HepG2 (cell line): ENCODE results near the gene CHN2. TPM values are rescaled to one million over a fixed set of nuclear protein-coding genes. Genes with fewer than 3 reads are reported as not detected.
A peak's percentile ranks its signal among the peaks of the same experiment; 100 is the strongest.

Experiments
- CAMTA2 ChIP-seq: sonication (generic); formaldehyde crosslinking; IDR thresholded peaks from 2 replicates; pipeline ENCODE4 v1.4.0; 2020; ENCODE audit warnings: mild to moderate bottlenecking, missing genetic modification reagents, borderline replicate concordance
- EP300 ChIP-seq, 3 experiments: sonication (generic) in 1 of 3; formaldehyde crosslinking in 1 of 3; IDR thresholded peaks; 2 replicates each; pipeline versions ENCODE4 v1.5.1 to v1.6.1; 2011 to 2020; ENCODE audit warnings: low read depth in 2 of 3, low read length in 2 of 3, borderline replicate concordance in 1 of 3, improper control_type of control experiment in 1 of 3, mild to moderate bottlenecking in 1 of 3, missing genetic modification reagents in 1 of 3, moderate library complexity in 1 of 3
- ESRRA ChIP-seq: sonication (generic); formaldehyde crosslinking; IDR thresholded peaks from 2 replicates; pipeline ENCODE4 v1.5.1; 2020; ENCODE audit warnings: mild to moderate bottlenecking, low read depth, missing genetic modification reagents
- HES4 ChIP-seq: sonication (generic); formaldehyde crosslinking; IDR thresholded peaks from 2 replicates; pipeline ENCODE4 v1.9.0; 2021; ENCODE audit warnings: mild to moderate bottlenecking, missing genetic modification reagents, borderline replicate concordance
- KDM5B ChIP-seq: sonication (generic); formaldehyde crosslinking; IDR thresholded peaks from 2 replicates; pipeline ENCODE4 v1.4.0; 2020; ENCODE audit warnings: missing genetic modification reagents, mild to moderate bottlenecking, borderline replicate concordance
- KLF16 ChIP-seq, 2 experiments: sonication (generic) in 1 of 2; formaldehyde crosslinking in 1 of 2; IDR thresholded peaks; 2 replicates each; pipeline versions ENCODE4 v1.6.1 to v1.8.0; 2016 to 2023; ENCODE audit warnings: missing genetic modification reagents in 2 of 2, missing compliant biosample characterization in 1 of 2
- LCORL ChIP-seq, 2 experiments: fragments of 450-650 bp in 1 of 2; sonication (generic) in 1 of 2; formaldehyde crosslinking in 1 of 2; IDR thresholded peaks; 2 replicates each; pipeline versions ENCODE4 v1.5.0 to v1.6.1; 2017 to 2020; ENCODE audit warnings: antibody characterized with exemption in 1 of 2, missing genetic modification reagents in 1 of 2
- MTF1 ChIP-seq: sonication (generic); formaldehyde crosslinking; IDR thresholded peaks from 2 replicates; pipeline ENCODE4 v1.5.0; 2020; ENCODE audit warnings: missing genetic modification reagents
- MXI1 ChIP-seq: IDR thresholded peaks from 3 replicates; pipeline ENCODE4 v1.6.1; 2012; ENCODE audit warnings: low read depth, low read length, inconsistent platforms, borderline replicate concordance
- NBN ChIP-seq: fragments of 450-650 bp; conservative IDR thresholded peaks from 2 replicates; pipeline ENCODE4 v1.6.1; 2017
- NR3C1 ChIP-seq: sonication (generic); formaldehyde crosslinking; IDR thresholded peaks from 2 replicates; pipeline ENCODE4 v1.4.0; 2020; ENCODE audit warnings: missing genetic modification reagents
- RFX1 ChIP-seq: fragments of 450-650 bp; IDR thresholded peaks from 2 replicates; pipeline ENCODE4 v1.6.1; 2017
- XBP1 ChIP-seq: sonication (generic); formaldehyde crosslinking; IDR thresholded peaks from 2 replicates; pipeline ENCODE4 v1.5.0; 2020; ENCODE audit warnings: missing genetic modification reagents
- ZIK1 ChIP-seq: sonication (generic); formaldehyde crosslinking; IDR thresholded peaks from 2 replicates; pipeline ENCODE4 v1.5.0; 2020; ENCODE audit warnings: mild to moderate bottlenecking, low read depth, missing genetic modification reagents, borderline replicate concordance
- ZMYM4 ChIP-seq: sonication (generic); formaldehyde crosslinking; IDR thresholded peaks from 2 replicates; pipeline ENCODE4 v1.8.1; 2023; ENCODE audit warnings: mild to moderate bottlenecking, missing genetic modification reagents
- ZNF382 ChIP-seq: sonication (generic); formaldehyde crosslinking; IDR thresholded peaks from 2 replicates; pipeline ENCODE4 v1.5.0; 2020; ENCODE audit warnings: missing genetic modification reagents, mild to moderate bottlenecking, borderline replicate concordance
- ZNF468 ChIP-seq: sonication (generic); formaldehyde crosslinking; IDR thresholded peaks from 2 replicates; pipeline ENCODE4 v1.8.0; 2022; ENCODE audit warnings: mild to moderate bottlenecking, moderate library complexity, missing genetic modification reagents
- ZNF678 ChIP-seq: sonication (generic); formaldehyde crosslinking; IDR thresholded peaks from 2 replicates; pipeline ENCODE4 v1.4.0; 2020; ENCODE audit warnings: mild to moderate bottlenecking, missing genetic modification reagents
- ZNF839 ChIP-seq: sonication (generic); formaldehyde crosslinking; IDR thresholded peaks from 2 replicates; pipeline ENCODE4 v1.4.0; 2020; ENCODE audit warnings: missing genetic modification reagents, mild to moderate bottlenecking, borderline replicate concordance
- polyA plus RNA-seq, 8 experiments: library from polyadenylated mRNA; depleted of rRNA in 3 of 8; stranded (reverse) in 7 of 8; unstranded in 1 of 8; fragments of >200 nt; fragmentation: Illumina TruSeq in 4 of 8; extraction: Trizol in 4 of 8; gene quantifications; 2 replicates each; pipeline versions ENCODE4 v1.2.1 to v1.2.3, GENCODE V29; 2011 to 2016; ENCODE audit warnings: low read depth in 4 of 8, missing spikeins in 1 of 8, mixed read lengths in 1 of 8; ENCODE audit not compliant: insufficient read depth in 1 of 8
- total RNA-seq, 5 experiments: library from RNA; depleted of rRNA; stranded (reverse); fragments of >200 nt; fragmentation: Illumina TruSeq; extraction: Trizol; gene quantifications; 2 replicates each; pipeline ENCODE4 v1.2.3, GENCODE V29; 2016; ENCODE audit warnings: low read depth in 1 of 5
- TF ChIP-seq, protein P1 (sequence below): sonication (generic); formaldehyde crosslinking; IDR thresholded peaks from 2 replicates; pipeline ENCODE4 v1.5.1; 2020; ENCODE audit warnings: mild to moderate bottlenecking, moderate library complexity, missing genetic modification reagents
- TF ChIP-seq, protein P2 (sequence below): sonication (generic); formaldehyde crosslinking; IDR thresholded peaks from 2 replicates; pipeline ENCODE4 v1.4.0; 2020; ENCODE audit warnings: mild to moderate bottlenecking, missing genetic modification reagents
- TF ChIP-seq, protein P3 (sequence below): sonication (generic); formaldehyde crosslinking; IDR thresholded peaks from 2 replicates; pipeline ENCODE4 v1.4.0; 2020; ENCODE audit warnings: missing genetic modification reagents

CHN2 gene
- total and polyA plus RNA-seq, 2 of the 13 experiments (the other 11 are each of a cell fraction or from before 2014, with no cell fraction given) = 23.5 to 30.5 TPM

DNA sequence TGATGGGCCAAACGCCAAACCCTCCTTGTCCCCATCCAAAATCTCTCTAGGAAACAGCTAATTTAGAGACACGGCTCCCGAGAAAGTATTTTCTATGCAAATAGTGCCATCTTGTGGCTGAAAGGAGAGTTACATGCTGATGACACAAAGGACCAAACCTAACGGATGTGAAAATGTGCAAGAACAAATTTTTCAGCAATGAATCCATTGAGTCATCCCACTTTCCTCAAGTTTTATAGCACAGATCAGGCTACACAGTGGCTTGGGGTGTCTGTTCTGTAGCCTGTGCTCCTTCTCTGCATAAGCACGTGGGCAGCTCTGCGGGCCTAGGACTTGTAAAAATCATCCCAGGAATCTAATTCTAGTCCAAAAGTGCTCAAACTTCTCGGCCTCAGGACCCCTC lies 214.3 kb downstream of the CHN2 start (continued):
- TF ChIP-seq KDM5B (CRISPR knock-in tag) = no peak
- no peak for TF ChIP-seq HES4 (CRISPR knock-in tag)
- no peak for TF ChIP-seq LCORL (IDR thresholded peaks at IDR 0.05)
- peak; percentile 46; the same call in 1 of the 2 replicates for TF ChIP-seq LCORL (CRISPR knock-in tag; IDR thresholded peaks at IDR 0.05)
- no peak for TF ChIP-seq ESRRA (CRISPR knock-in tag)
- TF ChIP-seq, protein P1, sequence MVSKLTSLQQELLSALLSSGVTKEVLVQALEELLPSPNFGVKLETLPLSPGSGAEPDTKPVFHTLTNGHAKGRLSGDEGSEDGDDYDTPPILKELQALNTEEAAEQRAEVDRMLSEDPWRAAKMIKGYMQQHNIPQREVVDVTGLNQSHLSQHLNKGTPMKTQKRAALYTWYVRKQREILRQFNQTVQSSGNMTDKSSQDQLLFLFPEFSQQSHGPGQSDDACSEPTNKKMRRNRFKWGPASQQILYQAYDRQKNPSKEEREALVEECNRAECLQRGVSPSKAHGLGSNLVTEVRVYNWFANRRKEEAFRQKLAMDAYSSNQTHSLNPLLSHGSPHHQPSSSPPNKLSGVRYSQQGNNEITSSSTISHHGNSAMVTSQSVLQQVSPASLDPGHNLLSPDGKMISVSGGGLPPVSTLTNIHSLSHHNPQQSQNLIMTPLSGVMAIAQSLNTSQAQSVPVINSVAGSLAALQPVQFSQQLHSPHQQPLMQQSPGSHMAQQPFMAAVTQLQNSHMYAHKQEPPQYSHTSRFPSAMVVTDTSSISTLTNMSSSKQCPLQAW = no peak
- no peak for TF ChIP-seq EP300 (IDR thresholded peaks at IDR 0.05; ENCODE audit: low read depth in 2 of 2, low read length in 2 of 2)
- TF ChIP-seq EP300 (CRISPR knock-in tag; IDR thresholded peaks at IDR 0.05; ENCODE audit: borderline replicate concordance) = no peak
- no peak for TF ChIP-seq ZNF839
- TF ChIP-seq ZNF678 (CRISPR knock-in tag) = no peak
- TF ChIP-seq MXI1 = no peak
- no peak for TF ChIP-seq MTF1 (CRISPR knock-in tag)
- TF ChIP-seq, protein P2, sequence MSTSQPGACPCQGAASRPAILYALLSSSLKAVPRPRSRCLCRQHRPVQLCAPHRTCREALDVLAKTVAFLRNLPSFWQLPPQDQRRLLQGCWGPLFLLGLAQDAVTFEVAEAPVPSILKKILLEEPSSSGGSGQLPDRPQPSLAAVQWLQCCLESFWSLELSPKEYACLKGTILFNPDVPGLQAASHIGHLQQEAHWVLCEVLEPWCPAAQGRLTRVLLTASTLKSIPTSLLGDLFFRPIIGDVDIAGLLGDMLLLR = no peak
- TF ChIP-seq NR3C1 = no peak
- TF ChIP-seq ZNF468 (CRISPR knock-in tag) = no peak
- TF ChIP-seq ZNF382 (CRISPR knock-in tag) = no peak
- no peak for TF ChIP-seq RFX1
- no peak for TF ChIP-seq KLF16 (CRISPR knock-in tag; IDR thresholded peaks at IDR 0.05)
- TF ChIP-seq ZMYM4 (CRISPR knock-in tag) = 0 out of 2 replicates have a peak, but pooled peaks have one; percentile 11
- no peak for TF ChIP-seq XBP1 (CRISPR knock-in tag)
- no peak for TF ChIP-seq ZIK1 (CRISPR knock-in tag)
- TF ChIP-seq, protein P3, sequence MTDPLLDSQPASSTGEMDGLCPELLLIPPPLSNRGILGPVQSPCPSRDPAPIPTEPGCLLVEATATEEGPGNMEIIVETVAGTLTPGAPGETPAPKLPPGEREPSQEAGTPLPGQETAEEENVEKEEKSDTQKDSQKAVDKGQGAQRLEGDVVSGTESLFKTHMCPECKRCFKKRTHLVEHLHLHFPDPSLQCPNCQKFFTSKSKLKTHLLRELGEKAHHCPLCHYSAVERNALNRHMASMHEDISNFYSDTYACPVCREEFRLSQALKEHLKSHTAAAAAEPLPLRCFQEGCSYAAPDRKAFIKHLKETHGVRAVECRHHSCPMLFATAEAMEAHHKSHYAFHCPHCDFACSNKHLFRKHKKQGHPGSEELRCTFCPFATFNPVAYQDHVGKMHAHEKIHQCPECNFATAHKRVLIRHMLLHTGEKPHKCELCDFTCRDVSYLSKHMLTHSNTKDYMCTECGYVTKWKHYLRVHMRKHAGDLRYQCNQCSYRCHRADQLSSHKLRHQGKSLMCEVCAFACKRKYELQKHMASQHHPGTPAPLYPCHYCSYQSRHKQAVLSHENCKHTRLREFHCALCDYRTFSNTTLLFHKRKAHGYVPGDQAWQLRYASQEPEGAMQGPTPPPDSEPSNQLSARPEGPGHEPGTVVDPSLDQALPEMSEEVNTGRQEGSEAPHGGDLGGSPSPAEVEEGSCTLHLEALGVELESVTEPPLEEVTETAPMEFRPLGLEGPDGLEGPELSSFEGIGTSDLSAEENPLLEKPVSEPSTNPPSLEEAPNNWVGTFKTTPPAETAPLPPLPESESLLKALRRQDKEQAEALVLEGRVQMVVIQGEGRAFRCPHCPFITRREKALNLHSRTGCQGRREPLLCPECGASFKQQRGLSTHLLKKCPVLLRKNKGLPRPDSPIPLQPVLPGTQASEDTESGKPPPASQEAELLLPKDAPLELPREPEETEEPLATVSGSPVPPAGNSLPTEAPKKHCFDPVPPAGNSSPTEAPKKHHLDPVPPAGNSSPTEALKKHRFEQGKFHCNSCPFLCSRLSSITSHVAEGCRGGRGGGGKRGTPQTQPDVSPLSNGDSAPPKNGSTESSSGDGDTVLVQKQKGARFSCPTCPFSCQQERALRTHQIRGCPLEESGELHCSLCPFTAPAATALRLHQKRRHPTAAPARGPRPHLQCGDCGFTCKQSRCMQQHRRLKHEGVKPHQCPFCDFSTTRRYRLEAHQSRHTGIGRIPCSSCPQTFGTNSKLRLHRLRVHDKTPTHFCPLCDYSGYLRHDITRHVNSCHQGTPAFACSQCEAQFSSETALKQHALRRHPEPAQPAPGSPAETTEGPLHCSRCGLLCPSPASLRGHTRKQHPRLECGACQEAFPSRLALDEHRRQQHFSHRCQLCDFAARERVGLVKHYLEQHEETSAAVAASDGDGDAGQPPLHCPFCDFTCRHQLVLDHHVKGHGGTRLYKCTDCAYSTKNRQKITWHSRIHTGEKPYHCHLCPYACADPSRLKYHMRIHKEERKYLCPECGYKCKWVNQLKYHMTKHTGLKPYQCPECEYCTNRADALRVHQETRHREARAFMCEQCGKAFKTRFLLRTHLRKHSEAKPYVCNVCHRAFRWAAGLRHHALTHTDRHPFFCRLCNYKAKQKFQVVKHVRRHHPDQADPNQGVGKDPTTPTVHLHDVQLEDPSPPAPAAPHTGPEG (CRISPR knock-in tag) = no peak
- TF ChIP-seq CAMTA2 (CRISPR knock-in tag) = no peak
- no peak for TF ChIP-seq NBN
